PC-3 (cell line): ENCODE results near the gene GPRC5C. TPM values are rescaled to one million over a fixed set of nuclear protein-coding genes. Genes with fewer than 3 reads are reported as not detected.

Experiments
- ATAC-seq: fragments of 200-7000 bp; cut with Tn5 transposase; 2 replicates; pipeline ENCODE4 v1.9.1; 2020; ENCODE audit warnings: mild to moderate bottlenecking, moderate library complexity
- BruUV-seq: library from RNA; stranded (reverse); fragments of 400-500 nt; replicated peaks from 2 replicates; lab custom pipeline; 2021; lab: Mats Ljungman, UMichigan
- CTCF ChIA-PET: fragments of 300-600 bp; sonication (Branson Sonifier 250); formaldehyde crosslinking; loops from one replicate; lab custom pipeline; 2022; ENCODE audit warnings: antibody characterized with exemption; lab: Charles Lee
- POLR2A ChIA-PET: fragments of 300-600 bp; sonication (Branson Sonifier 250); formaldehyde crosslinking; loops from one replicate; lab custom pipeline; 2022; ENCODE audit warnings: antibody characterized with exemption; ENCODE audit not compliant: unreplicated experiment; lab: Charles Lee
- DNase-seq: peaks from one replicate; pipeline ENCODE4 v3.0.0-alpha.2; 2015
- H2AFZ ChIP-seq: fragments of 300-600 bp; sonication (generic); 2 replicates; pipeline ENCODE4 v1.6.0; 2016; ENCODE audit warnings: antibody characterized with exemption, low read length
- H3F3A ChIP-seq: fragments of 300-600 bp; sonication (generic); one replicate; pipeline ENCODE4 v1.6.0; 2017; ENCODE audit warnings: antibody characterized with exemption, low read length, control low read depth, mild to moderate bottlenecking; ENCODE audit not compliant: unreplicated experiment
- H3K27ac ChIP-seq: fragments of 300-600 bp; sonication (generic); 2 replicates; pipeline ENCODE4 v1.5.1; 2016; ENCODE audit warnings: mild to moderate bottlenecking, low read length
- H3K27me3 ChIP-seq: fragments of 300-600 bp; sonication (generic); 2 replicates; pipeline ENCODE4 v1.6.1; 2016; ENCODE audit warnings: low read length, mixed read lengths
- H3K36me3 ChIP-seq: fragments of 300-600 bp; sonication (generic); 2 replicates; pipeline ENCODE4 v1.6.1; 2016; ENCODE audit warnings: low read depth, mixed run types, low read length, mixed read lengths
- H3K4me1 ChIP-seq: fragments of 300-600 bp; sonication (generic); 2 replicates; pipeline ENCODE4 v1.5.1; 2016; ENCODE audit warnings: low read length; ENCODE audit not compliant: insufficient read depth
- H3K4me2 ChIP-seq: fragments of 300-600 bp; sonication (generic); 2 replicates; pipeline ENCODE4 v1.6.0; 2016; ENCODE audit warnings: low read length
- H3K4me3 ChIP-seq: fragments of 300-600 bp; sonication (generic); 2 replicates; pipeline ENCODE4 v1.5.1; 2016; ENCODE audit warnings: mild to moderate bottlenecking, low read length, mixed read lengths
- H3K79me2 ChIP-seq: fragments of 300-600 bp; sonication (generic); 2 replicates; pipeline ENCODE4 v1.6.1; 2017; ENCODE audit warnings: low read length, mixed read lengths
- H3K9ac ChIP-seq: fragments of 300-600 bp; sonication (generic); 2 replicates; pipeline ENCODE4 v1.6.0; 2016; ENCODE audit warnings: mild to moderate bottlenecking, low read length
- H3K9me2 ChIP-seq: fragments of 300-600 bp; sonication (generic); replicated peaks from 2 replicates; pipeline ENCODE4 v1.6.1; 2016; ENCODE audit warnings: mixed run types, low read length, mixed read lengths
- H3K9me3 ChIP-seq: fragments of 300-600 bp; sonication (generic); 2 replicates; pipeline ENCODE4 v1.6.1; 2016; ENCODE audit warnings: low read length, mixed read lengths
- H4K20me1 ChIP-seq: fragments of 300-600 bp; sonication (generic); 2 replicates; pipeline ENCODE4 v1.6.1; 2016; ENCODE audit warnings: low read length, mixed read lengths
- CTCF ChIP-seq: fragments of 300-600 bp; sonication (generic); conservative IDR thresholded peaks from 2 replicates; pipeline ENCODE4 v1.5.1; 2017; ENCODE audit warnings: antibody characterized with exemption, low read depth, mild to moderate bottlenecking, low read length
- EZH2 ChIP-seq: fragments of 300-600 bp; sonication (generic); IDR thresholded peaks from one replicate; pipeline ENCODE4 v1.6.1; 2017; ENCODE audit warnings: antibody characterized with exemption, mild to moderate bottlenecking, low read length; ENCODE audit not compliant: unreplicated experiment
- EZH2phosphoT487 ChIP-seq: fragments of 300-600 bp; sonication (generic); IDR thresholded peaks from 2 replicates; pipeline ENCODE4 v1.6.1; 2018; ENCODE audit warnings: mild to moderate bottlenecking, antibody characterized with exemption, low read length, borderline replicate concordance
- intact Hi-C: fragments of 100-400 bp; cut with micrococcal nuclease; formaldehyde crosslinking; loops from 2 replicates; pipeline ENCODE4 v1.9.0; 2023
- total RNA-seq: library from RNA; depleted of rRNA; stranded (reverse); fragments of >200 nt; gene quantifications from 2 replicates; pipeline ENCODE4 v1.2.3, GENCODE V29; 2014; rRNA removed

The GPRC5C gene
- total RNA-seq, 1 experiment from 2014 or later: 209 TPM

DNA sequence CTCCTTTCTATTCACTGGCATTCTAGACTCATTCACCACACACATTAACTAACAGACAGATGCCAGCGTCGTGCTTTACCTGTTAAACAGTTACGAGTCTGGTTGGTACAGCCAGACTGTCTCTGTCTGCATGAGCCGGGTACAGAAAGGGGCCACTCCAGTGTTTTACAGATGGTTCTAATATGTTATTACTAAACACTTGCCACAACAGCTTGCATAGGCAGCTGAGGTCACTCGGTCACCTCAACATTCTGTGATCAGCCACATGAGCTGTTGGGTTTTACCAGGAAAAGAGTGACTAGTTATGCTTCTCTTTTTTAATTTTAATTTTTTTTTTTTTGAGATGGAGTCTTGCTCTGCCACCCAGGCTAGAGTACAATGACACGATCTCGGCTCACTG is 59.7 kb downstream of the GPRC5C start:
- Histone ChIP-seq H3K79me2 (no peaks in the 10 kb centered on the region), H3K4me2 (no peak overlapping the region), H3K4me1 (no peaks in the 10 kb centered on the region), H3K36me3 (no peaks in the 10 kb centered on the region), H3K27ac (no peak overlapping the region), H3F3A (no peaks in the 10 kb centered on the region), H3K4me3 (no peak overlapping the region), H3K9ac (no peak overlapping the region), H2AFZ (no peak overlapping the region), H3K9me2 (no peaks in the 10 kb centered on the region), H3K27me3 (peaks cover 14% of the 10 kb centered on the region), H3K9me3 (no peaks in the 10 kb centered on the region), H4K20me1 (no peaks in the 10 kb centered on the region)
- ChIA-PET CTCF (interaction anchor here (0.6 to 1.1 kb wide), 2 partner anchors 116 to 124 kb away, joined by 3 to 4 read pairs; partner anchors contain the start of gene GPR142), POLR2A (no interaction called here)
- BruUV-seq: no TSS peak
- intact Hi-C loops: loop anchor here (2.0 kb wide), 1 partner anchor 41 kb away; no protein-coding TSS in a partner anchor
- no peak for DNase-seq
- TF ChIP-seq EZH2phosphoT487 (no peak), CTCF (no peak), EZH2 (no peak)
- no peak for ATAC-seq

DNA sequence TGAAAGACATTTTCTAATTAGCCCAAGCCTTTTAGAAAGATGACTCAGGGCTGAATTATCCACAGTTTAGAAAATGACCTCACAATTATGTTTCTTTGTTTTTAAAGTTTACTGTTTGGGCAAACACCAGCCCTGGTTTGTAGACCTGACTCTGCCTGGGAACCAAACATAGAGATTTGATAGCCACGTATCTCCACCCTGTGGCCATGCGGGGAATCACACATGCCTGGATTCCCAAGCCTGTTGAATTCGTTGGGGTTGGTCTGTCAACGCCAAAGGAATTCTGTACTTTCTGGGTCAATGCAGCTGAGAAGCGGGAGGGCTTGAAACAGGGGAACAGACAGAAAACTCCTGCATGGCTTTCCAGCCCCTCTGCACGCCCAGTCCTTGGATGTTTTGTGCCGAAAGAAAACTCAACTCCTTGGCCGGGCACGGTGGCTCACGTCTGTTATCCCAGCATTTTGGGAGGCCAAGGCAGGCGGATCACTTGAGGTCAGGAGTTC is 61.5 kb downstream of the GPRC5C start:
- H3K27me3 ChIP-seq: peaks cover 13% of the 10 kb centered on the region
- H3K9me2 ChIP-seq: no peaks in the 10 kb centered on the region
- ATAC-seq (peak; percentile 97), DNase-seq (peak; percentile 88)
- no peaks in the 10 kb centered on the region for H3F3A ChIP-seq
- H3K4me3 ChIP-seq: no peak overlapping the region
- no TSS peak for BruUV-seq
- H3K4me2 ChIP-seq: peak overlapping the region; percentile 4; the same call in 1 of the 2 replicates
- no peaks in the 10 kb centered on the region for H4K20me1 ChIP-seq
- ChIA-PET POLR2A (no interaction called here), CTCF (interaction anchor here (0.6 to 1.1 kb wide), 2 partner anchors 32 to 125 kb away, joined by 3 to 5 read pairs; no protein-coding TSS in a partner anchor)
- no peaks in the 10 kb centered on the region for H3K9me3 ChIP-seq
- H3K9ac ChIP-seq: no peak overlapping the region
- no peak overlapping the region for H2AFZ ChIP-seq
- H3K36me3 ChIP-seq: no peaks in the 10 kb centered on the region
- no peak overlapping the region for H3K27ac ChIP-seq
- TF ChIP-seq EZH2phosphoT487 (no peak), CTCF (peak; percentile 96)
- intact Hi-C loops: loop anchor here (1.0 to 2.0 kb wide), 6 partner anchors 36 to 192 kb away; no protein-coding TSS in a partner anchor
- H3K79me2 ChIP-seq: no peaks in the 10 kb centered on the region
- no peaks in the 10 kb centered on the region for H3K4me1 ChIP-seq

Other genes starting within 250 kb of the GPRC5C start
- gene RPL38, start 228.4 kb upstream of the GPRC5C start, total RNA-seq: 2,878 and 3,689 TPM in 2 replicates
- gene TTYH2, start 218.5 kb upstream of the GPRC5C start, total RNA-seq: 17.6 and 21.0 TPM in 2 replicates
- gene DNAI2, start 157.9 kb upstream of the GPRC5C start, total RNA-seq: not detected in 2 replicates
- gene KIF19, start 105.9 kb upstream of the GPRC5C start, total RNA-seq: not detected in 2 replicates
- not detected in 2 replicates for gene BTBD17, start 70.2 kb upstream of the GPRC5C start, total RNA-seq
- gene GPR142, start 64.6 kb upstream of the GPRC5C start, total RNA-seq: not detected in 2 replicates
- not detected in 2 replicates for gene CD300A, start 34.5 kb downstream of the GPRC5C start, total RNA-seq
- gene CD300LB, start 99.4 kb downstream of the GPRC5C start, total RNA-seq: not detected in 2 replicates
- gene CD300C, start 114.0 kb downstream of the GPRC5C start, total RNA-seq: not detected in 2 replicates
- gene CD300H, start 135.4 kb downstream of the GPRC5C start, total RNA-seq: not detected in 2 replicates
- not detected in 2 replicates for gene CD300LD, start 160.2 kb downstream of the GPRC5C start, total RNA-seq
- not detected in 2 replicates for gene CD300E, start 191.7 kb downstream of the GPRC5C start, total RNA-seq